Measurements from ENCODE around the gene NMRK2. TPM values are rescaled to one million over a fixed set of nuclear protein-coding genes. Genes with fewer than 3 reads are reported as not detected.

NMRK2 gene
- total RNA-seq, 4 donors from 2014 or later = 0.67 TPM; not detected in 3

DNA sequence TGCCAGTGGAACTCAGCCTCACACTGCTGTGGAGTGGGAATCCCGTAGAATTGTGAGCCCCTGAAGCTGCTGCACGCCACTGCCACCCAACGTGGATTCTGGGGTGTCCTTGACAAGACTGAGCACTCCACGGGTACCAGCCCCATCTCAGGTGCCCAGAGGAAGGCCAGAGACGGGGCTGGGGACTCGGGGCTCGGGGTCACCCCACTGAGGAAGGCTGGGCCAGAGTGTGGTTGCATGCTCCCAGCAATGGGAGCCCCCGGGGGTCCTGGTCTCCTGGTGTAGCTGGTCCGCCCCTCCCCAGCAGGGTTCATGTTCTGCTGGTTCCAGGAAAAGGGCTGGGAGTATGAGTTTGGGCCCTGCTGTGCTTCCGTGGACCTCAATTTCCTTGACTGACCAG, 22.8 kb downstream of the NMRK2 start:
- Histone ChIP-seq H3K4me3 (no peak overlapping the region), H3K9me3 (no peaks in the 10 kb centered on the region), H3K36me3 (no peaks in the 10 kb centered on the region), H3K27ac (no peak overlapping the region), H3K4me1 (no peaks in the 10 kb centered on the region), H3K27me3 (no peaks in the 10 kb centered on the region)
- TF ChIP-seq, protein P1, sequence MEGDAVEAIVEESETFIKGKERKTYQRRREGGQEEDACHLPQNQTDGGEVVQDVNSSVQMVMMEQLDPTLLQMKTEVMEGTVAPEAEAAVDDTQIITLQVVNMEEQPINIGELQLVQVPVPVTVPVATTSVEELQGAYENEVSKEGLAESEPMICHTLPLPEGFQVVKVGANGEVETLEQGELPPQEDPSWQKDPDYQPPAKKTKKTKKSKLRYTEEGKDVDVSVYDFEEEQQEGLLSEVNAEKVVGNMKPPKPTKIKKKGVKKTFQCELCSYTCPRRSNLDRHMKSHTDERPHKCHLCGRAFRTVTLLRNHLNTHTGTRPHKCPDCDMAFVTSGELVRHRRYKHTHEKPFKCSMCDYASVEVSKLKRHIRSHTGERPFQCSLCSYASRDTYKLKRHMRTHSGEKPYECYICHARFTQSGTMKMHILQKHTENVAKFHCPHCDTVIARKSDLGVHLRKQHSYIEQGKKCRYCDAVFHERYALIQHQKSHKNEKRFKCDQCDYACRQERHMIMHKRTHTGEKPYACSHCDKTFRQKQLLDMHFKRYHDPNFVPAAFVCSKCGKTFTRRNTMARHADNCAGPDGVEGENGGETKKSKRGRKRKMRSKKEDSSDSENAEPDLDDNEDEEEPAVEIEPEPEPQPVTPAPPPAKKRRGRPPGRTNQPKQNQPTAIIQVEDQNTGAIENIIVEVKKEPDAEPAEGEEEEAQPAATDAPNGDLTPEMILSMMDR (IDR thresholded peaks at IDR 0.05) = no peak
- no peak for TF ChIP-seq POLR2A (IDR thresholded peaks at IDR 0.05)
- no peak for DNase-seq
- intact Hi-C loops (cut with DNase I; ENCODE audit: low total_unique reads) = no loop called here

DNA sequence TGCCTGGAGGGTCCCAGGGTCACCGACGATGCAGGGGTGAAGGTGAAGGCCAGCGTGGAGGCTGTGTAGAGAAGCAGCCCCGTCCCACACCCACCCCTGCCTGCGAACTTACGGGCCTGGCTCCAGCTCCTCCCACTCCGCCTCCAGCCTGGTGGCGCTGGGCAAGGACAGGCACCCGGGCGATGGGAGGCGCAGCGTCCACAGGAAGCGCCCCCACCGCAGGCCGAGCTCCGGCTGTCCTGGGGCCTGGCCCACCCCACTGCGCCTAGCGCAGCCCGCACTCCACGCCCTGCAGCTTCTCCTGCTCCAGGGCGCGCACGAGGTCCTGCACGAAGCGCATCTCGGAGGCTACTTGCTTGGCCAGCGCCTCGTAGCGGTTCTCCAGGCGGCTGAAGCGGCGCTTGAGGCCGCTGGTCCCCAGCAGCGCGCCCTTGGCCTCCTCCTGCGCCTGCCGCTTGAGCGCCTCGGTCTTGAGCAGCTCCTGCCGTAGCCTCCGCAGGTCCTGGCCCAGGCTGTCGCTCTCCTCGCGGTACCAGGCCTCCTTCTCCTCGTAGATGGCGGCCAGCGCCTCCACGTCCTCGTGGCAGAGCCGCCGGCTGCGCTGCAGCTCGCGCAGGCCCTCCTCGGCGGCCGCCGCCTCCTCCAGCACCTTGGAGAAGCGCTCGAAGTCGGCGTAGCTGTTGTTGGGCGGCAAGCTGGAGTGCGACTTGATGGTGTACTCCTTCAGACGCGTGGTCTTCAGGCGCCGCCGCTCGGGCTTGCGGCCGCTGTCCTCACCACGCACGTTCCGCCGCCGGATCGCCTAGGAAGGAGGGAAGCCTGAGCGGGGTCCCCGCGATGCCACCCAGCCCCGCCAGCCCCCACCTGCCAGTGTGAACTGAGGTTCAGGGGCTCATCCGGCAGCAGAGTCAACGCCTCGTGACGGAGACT, 26.2 kb downstream of the NMRK2 start:
- intact Hi-C loops (cut with DNase I; ENCODE audit: low total_unique reads) = no loop called here
- Histone ChIP-seq H3K27ac (no peak overlapping the region), H3K27me3 (no peaks in the 10 kb centered on the region), H3K9me3 (no peaks in the 10 kb centered on the region), H3K4me3 (no peak overlapping the region), H3K36me3 (no peaks in the 10 kb centered on the region), H3K4me1 (no peaks in the 10 kb centered on the region)
- no peak for TF ChIP-seq POLR2A (IDR thresholded peaks at IDR 0.05)
- TF ChIP-seq, protein P1 (IDR thresholded peaks at IDR 0.05) = no peak
- DNase-seq = no peak

DNA sequence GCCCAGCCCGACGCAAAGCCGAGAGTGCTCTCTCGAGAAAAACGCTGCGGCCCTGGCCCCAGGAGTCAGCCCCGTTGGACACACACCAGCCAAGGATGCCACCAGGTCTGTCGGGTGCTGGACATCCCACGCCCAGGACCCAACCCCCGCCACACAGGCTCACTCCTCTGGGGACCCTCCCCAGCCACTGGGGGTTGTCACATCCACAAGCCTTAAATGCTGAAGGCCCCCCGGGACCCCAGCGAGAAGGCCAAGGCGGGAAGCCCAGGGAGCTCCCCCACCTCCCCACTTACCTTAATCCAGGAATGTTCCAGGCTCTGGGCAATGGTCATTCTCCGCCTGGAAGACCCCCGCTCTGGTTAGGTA, 26.9 kb downstream of the NMRK2 start:
- no peaks in the 10 kb centered on the region for H3K36me3 ChIP-seq
- intact Hi-C loops (cut with DNase I; ENCODE audit: low total_unique reads) = no loop called here

DNA sequence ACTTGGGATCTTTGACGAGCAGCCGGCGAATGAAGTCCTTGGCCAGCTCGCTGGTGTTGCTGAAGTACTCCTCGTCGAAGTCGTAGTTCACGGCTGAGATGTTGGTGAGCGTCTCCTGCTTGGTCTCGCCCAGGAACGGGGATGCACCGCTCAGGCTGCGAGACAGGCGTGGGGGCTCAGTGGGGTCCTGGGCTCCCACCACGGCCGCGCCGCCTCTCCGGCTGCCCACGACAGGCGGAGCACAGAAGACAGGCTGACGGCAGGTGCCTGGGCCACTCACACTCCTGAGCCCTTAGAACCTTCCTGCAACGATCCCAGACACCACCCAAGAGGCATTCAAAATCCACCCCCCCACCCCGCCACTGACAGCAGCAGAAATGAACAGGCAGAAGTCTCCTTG, 28.1 kb downstream of the NMRK2 start:
- Histone ChIP-seq H3K27me3 (no peaks in the 10 kb centered on the region), H3K36me3 (no peaks in the 10 kb centered on the region), H3K4me3 (no peak overlapping the region), H3K27ac (no peak overlapping the region), H3K4me1 (peaks cover 0 to 5% of the 10 kb centered on the region in 2 donors), H3K9me3 (no peaks in the 10 kb centered on the region)
- intact Hi-C loops (cut with DNase I; ENCODE audit: low total_unique reads) = no loop called here
- no peak for DNase-seq
- TF ChIP-seq, protein P1 (IDR thresholded peaks at IDR 0.05) = no peak
- TF ChIP-seq POLR2A (IDR thresholded peaks at IDR 0.05) = no peak

More for the DNA sequence above, 26.9 kb downstream of the NMRK2 start:
- TF ChIP-seq, protein P1 (IDR thresholded peaks at IDR 0.05) = no peak
- TF ChIP-seq POLR2A (IDR thresholded peaks at IDR 0.05) = no peak
- H3K27me3 ChIP-seq = no peaks in the 10 kb centered on the region
- H3K27ac ChIP-seq = no peak overlapping the region
- H3K4me1 ChIP-seq = no peaks in the 10 kb centered on the region
- H3K9me3 ChIP-seq = no peaks in the 10 kb centered on the region
- DNase-seq = no peak
- H3K4me3 ChIP-seq = no peak overlapping the region

DNA sequence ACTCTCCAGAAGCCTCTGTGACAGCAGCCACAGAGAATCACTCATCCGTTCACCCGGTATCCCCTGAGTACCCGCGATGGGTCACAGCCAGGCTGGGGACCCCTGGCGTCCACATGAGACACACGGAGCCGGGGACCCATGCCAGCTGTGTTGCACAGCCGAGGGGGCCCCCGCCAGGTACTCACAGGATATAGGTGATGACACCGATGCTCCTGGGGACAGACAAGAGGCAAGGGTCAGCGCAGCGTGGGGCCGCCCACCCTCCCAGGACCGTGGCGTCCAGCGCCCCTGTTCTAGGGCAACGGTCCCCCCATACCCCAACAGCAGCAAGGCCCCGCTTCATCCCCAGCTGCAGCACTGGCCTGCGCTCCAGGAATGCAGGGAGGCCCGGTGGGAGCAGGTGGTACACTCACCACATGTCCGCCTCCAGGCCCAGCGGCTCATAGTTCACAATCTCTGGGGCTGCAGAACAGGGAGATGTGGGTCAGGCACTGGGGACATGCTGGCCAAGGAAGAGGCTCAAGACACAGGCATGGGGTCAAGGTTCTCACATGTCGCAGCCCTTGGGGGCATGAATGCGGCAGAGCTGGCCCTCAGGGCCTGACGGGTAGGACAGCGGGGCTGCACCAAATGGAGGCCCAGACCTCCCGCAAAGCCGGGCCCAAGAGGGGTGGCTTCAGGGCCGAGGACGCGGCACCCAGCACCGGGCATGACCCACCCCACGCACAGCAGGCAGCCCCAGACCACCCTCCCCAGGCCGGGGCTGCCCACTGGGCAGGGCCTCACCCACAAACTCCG, 30.8 kb downstream of the NMRK2 start:
- no peaks in the 10 kb centered on the region for H3K27me3 ChIP-seq
- no peak for TF ChIP-seq POLR2A (IDR thresholded peaks at IDR 0.05)
- TF ChIP-seq, protein P1 (IDR thresholded peaks at IDR 0.05) = no peak
- H3K4me1 ChIP-seq = peaks cover 7 to 28% of the 10 kb centered on the region in 2 donors
- no peak overlapping the region for H3K4me3 ChIP-seq
- H3K36me3 ChIP-seq = no peaks in the 10 kb centered on the region
- no peak for DNase-seq
- intact Hi-C loops (cut with DNase I; ENCODE audit: low total_unique reads) = no loop called here
- no peaks in the 10 kb centered on the region for H3K9me3 ChIP-seq
- peak overlapping the region in 1 of 2 donors; percentile 62 for H3K27ac ChIP-seq

Measured in uterus (tissue), 4 donors.